Measurements from ENCODE around the gene CXCL14.

Gene CXCL14

DNA sequence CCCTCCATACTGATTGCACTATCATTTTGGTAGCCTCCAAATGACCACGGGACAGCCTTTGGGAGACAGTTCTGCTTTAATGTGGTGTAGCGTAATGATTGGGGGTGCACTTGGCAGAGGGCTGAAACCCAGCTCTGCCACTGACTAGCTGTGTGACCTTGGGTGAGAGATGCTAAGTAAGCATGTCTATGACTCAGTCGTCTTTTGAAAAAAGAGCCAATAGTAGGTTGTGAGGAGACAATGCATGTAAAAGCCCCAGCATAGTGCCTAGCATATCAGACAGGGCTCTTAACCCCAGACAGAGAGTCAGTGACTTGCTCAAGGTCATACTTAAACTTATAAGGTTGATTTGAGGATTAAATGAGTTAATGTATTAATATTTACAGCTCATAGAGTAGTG, 18.0 kb upstream of the CXCL14 start:
- in situ Hi-C loops (cut with MboI; ENCODE audit: low sequenced_read_pairs), result no loop called here

GRCh38 chr5:135596157-135596763, 17.5 kb upstream of the CXCL14 start:
- in situ Hi-C loops (cut with MboI; ENCODE audit: low sequenced_read_pairs), result no loop called here

DNA sequence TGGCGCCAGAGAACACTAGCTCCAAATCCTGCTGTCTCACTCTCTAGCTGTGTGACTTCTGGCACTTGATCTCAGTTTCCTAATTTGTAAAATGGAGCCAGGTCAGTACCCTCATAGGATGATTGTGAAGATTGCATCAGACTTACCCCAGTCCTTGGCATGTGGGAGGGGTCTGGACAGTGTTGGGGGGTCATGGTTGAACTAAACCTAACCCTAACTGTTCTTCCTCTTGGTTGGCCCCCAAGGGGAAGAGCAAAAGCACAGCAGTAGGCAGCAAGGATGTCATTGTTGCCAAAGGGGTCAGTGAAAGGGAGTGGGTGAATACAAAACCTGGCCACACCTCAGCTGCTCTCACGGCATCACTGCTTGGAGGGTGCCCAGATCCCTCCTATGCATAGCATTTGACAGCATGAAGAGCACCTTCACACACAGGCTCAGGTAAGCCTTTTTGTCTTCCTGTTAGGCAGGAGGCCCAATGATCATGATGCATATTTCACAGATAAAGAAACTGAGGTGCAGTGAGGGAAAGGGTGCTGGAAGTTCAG, 15.7 kb upstream of the CXCL14 start:
- in situ Hi-C loops (cut with MboI; ENCODE audit: low sequenced_read_pairs), result no loop called here

- in situ Hi-C loops (cut with MboI; ENCODE audit: low sequenced_read_pairs), result no loop called here
Observed at GRCh38 chr5:135593886-135594285, 15.1 kb upstream of the CXCL14 start.

DNA sequence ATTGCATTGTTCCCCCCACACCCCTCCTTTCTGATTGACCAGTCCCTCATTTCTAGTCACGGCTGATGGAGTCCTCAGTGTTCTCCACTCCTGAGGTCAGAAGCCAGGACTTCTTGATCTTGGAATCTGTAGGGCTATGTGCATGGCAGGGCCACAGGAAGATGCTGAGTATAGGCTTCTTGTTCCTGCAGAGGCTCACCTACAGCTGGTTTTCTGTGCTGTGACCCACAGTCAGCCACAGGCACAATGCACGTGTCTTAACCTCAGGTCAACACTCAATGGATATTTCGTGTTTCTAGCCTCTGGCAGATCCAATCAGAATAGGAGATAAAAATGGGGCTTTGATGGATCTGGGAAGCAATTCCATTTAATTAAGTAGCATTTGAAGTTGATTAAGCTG, 14.3 kb upstream of the CXCL14 start:
- in situ Hi-C loops (cut with MboI; ENCODE audit: low sequenced_read_pairs), result no loop called here

GRCh38 chr5:135592312-135593045, 13.7 kb upstream of the CXCL14 start:
- in situ Hi-C loops (cut with MboI; ENCODE audit: low sequenced_read_pairs), result no loop called here

GRCh38 chr5:135591277-135591676, 12.5 kb upstream of the CXCL14 start:
- in situ Hi-C loops (cut with MboI; ENCODE audit: low sequenced_read_pairs), result no loop called here

GRCh38 chr5:135589152-135589551, 10.4 kb upstream of the CXCL14 start:
- in situ Hi-C loops (cut with MboI; ENCODE audit: low sequenced_read_pairs), result no loop called here

DNA sequence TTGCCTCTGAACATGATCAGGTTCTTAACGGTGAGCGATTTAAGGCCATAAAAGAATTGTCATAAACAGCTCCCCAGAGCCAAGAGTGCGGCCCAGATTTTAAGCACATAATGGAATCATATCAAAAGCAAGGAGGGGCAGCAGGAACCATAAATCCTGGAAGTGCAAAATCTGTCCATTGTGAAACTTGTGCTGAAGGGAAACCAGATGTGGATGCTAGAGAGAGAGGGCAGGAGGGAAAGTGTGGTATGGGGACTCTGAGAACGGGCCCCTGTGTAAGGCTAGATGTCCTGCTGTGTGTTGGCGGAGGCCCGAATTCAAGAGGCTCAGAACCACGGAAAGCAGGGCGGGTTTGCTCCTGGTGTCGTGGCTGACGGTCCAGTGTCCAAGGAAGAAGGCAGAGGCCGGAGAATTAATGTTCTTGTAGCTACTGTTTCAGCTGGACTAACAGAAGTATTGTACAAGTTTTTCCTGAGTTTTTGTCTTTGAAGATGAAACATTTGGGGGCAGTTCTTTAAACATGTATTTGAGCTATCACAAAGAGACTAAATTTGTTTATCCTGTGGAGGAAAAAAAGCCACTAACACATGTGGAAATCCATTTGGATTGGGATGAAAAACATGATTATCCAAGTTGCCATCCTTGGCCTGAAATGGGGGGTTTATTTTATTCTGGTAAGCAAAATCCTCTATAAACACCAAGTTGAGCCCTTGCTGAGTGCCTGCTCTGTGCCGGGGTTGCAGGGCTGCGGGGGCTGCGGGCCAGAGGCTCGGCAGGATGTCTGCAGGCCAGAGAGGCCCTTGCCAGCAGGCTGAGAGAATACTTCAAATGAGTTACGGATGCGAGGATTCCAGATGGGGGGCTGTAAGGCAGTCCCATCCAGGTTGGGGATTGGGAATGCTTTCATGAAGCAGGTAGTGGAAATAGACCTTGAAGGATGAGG, 9.2 kb upstream of the CXCL14 start:
- in situ Hi-C loops (cut with MboI; ENCODE audit: low sequenced_read_pairs), result no loop called here

GRCh38 chr5:135584918-135585317, 6.1 kb upstream of the CXCL14 start:
- in situ Hi-C loops (cut with MboI; ENCODE audit: low sequenced_read_pairs), result no loop called here

- in situ Hi-C loops (cut with MboI; ENCODE audit: low sequenced_read_pairs), result no loop called here
Observed at GRCh38 chr5:135584276-135584675, 5.5 kb upstream of the CXCL14 start.

DNA sequence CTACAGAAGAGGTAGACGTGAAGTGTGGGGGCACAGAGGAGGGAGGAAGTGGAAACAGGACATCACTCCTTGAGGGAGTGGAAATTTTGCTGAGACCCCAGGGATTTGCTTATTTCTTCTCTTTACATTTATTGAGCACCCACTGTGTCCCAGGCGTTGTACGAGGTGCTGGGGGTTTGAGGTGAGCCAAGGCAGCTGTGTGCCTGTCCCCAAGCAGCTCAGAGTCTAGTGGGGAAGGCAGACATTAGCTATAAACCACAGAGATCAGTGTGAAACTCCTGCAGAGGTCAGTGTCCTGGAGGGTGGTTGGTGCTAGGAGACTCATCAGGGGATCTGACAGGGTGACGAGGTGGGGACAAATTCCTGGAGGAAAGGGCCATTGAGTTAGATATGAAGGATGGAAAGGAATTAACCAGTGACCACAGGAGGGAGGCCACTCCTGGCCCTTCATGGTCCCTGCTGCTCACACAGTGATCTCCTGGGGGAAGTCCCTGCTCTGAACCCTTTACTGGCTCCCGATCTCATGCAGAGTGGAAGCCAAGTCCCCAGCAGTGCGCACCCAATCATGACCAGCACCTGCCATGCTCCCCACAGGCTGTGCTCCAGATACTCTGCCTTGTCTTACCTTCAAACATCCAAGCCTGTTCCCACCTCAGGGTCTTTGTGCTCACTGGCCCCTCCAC, 3.4 kb upstream of the CXCL14 start:
- in situ Hi-C loops (cut with MboI; ENCODE audit: low sequenced_read_pairs), result no loop called here

GRCh38 chr5:135578305-135578684, 496 bp downstream of the CXCL14 start:
- in situ Hi-C loops (cut with MboI; ENCODE audit: low sequenced_read_pairs), result no loop called here

- in situ Hi-C loops (cut with MboI; ENCODE audit: low sequenced_read_pairs), result no loop called here
Observed at GRCh38 chr5:135577421-135577820, 1.4 kb downstream of the CXCL14 start.

- in situ Hi-C loops (cut with MboI; ENCODE audit: low sequenced_read_pairs), result no loop called here
Observed at GRCh38 chr5:135576075-135576599, 2.7 kb downstream of the CXCL14 start.

- in situ Hi-C loops (cut with MboI; ENCODE audit: low sequenced_read_pairs), result no loop called here
Observed at GRCh38 chr5:135574493-135574892, 4.3 kb downstream of the CXCL14 start.

GRCh38 chr5:135571902-135572301, 6.9 kb downstream of the CXCL14 start:
- in situ Hi-C loops (cut with MboI; ENCODE audit: low sequenced_read_pairs), result no loop called here

GRCh38 chr5:135571066-135571609, 7.7 kb downstream of the CXCL14 start:
- in situ Hi-C loops (cut with MboI; ENCODE audit: low sequenced_read_pairs), result no loop called here

DNA sequence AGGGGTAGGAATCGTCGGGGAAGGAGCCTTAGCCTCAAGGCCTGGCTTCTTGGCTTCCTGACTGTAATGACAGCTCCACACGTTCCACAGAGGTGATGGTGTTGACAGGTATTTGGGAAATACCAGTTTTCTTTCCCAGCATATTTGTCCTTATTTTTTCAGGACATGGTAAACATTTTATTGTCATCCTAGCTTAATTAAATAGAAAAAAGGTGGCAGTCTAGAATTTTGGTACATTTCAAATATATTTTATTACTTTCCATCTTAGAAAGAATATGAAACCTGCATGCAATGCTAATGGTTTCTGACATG, 8.4 kb downstream of the CXCL14 start:
- in situ Hi-C loops (cut with MboI; ENCODE audit: low sequenced_read_pairs), result no loop called here

DNA sequence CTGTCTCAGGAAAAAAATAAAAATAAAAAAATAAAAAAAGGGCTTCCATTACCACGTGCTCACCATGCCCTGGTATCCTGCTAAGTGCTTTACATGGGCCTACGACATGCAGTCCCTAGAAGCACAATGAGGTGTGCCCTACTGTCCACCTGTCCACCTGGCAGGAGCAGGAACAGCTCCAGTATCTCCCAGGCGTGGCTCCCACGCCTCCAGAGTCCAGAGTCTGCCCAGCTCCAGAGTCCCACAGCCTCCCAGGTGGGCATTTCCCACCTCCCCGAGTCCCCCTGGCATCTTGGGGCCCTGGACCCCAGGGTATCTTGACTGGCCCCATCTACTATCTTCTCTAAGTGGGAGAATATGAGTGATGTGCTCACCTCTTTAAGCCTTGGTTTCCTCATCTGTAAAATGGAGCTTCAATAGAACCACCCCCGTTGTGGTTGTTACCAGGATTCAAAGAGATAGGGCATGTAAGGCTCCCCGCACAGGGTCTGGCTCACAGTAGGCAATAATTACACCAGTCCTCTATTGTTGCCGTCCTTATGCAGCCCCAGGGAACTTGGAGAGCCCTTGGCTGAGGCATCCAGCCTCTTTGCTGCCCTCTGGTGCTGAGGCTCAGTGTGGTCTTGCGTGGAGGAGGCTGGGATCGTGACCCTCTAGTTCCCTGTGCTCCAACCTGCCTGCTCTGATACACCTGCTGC, 8.9 kb downstream of the CXCL14 start:
- in situ Hi-C loops (cut with MboI; ENCODE audit: low sequenced_read_pairs), result no loop called here

Data from HL-60/S4 treated with phorbol 12-myristate 13-acetate at 8.2 ng/mL for 4 days and 3 days (cell line).